Colonic mucosa (tissue), 4 donors: ENCODE data around the gene DARS1. TPM values are rescaled to one million over a fixed set of nuclear protein-coding genes. Genes with fewer than 3 reads are reported as not detected.

Source experiments
- DNase-seq: peaks from one replicate; pipeline ENCODE4 v3.0.0-alpha.2; 2020
- H3K27ac ChIP-seq: fragments of 200-600 bp; one replicate; pipeline ENCODE4 v1.8.0; 2021
- H3K27me3 ChIP-seq: fragments of 200-600 bp; one replicate; pipeline ENCODE4 v1.8.0; 2021
- H3K36me3 ChIP-seq: fragments of 200-600 bp; one replicate; pipeline ENCODE4 v1.8.0; 2021
- H3K4me1 ChIP-seq: fragments of 200-600 bp; one replicate; pipeline ENCODE4 v1.8.0; 2021; ENCODE audit warnings: mild to moderate bottlenecking
- H3K4me3 ChIP-seq: fragments of 200-600 bp; one replicate; pipeline ENCODE4 v1.8.0; 2021
- H3K9ac ChIP-seq, 2 donors: one replicate each; pipeline ENCODE4 v1.7.0; 2013; ENCODE audit warnings: control low read depth in 2 of 2, low read depth in 2 of 2, low read length in 2 of 2
- H3K9me3 ChIP-seq: fragments of 200-600 bp; one replicate; pipeline ENCODE4 v1.8.0; 2021
- CTCF ChIP-seq: fragments of 200-600 bp; IDR thresholded peaks from one replicate; pipeline ENCODE4 v1.8.0; 2022; ENCODE audit warnings: antibody characterized with exemption, mild to moderate bottlenecking
- intact Hi-C: fragments of 100-400 bp; cut with DNase I; formaldehyde crosslinking; loops from one replicate; pipeline ENCODE4 v1.14.1; 2022
- total RNA-seq, 2 donors: library from RNA; stranded (reverse); fragmentation: NEBNext Ultra II Directional in 1 of 2; extraction: Animal tissue kit (Norgen Biotek cat#: 25700) in 1 of 2; gene quantifications; one replicate each; pipeline ENCODE4 v1.2.1, GENCODE V29; 2021
- donor health status: healthy.
- donor health status: DM: no; HTN: no; CAD: no.
- donor health status: DM: no; HTN: no; CAD: no.

Gene DARS1
- total RNA-seq, 2 donors from 2014 or later = 52.4 to 80.7 TPM

- Histone ChIP-seq H3K9me3 (no peaks in the 10 kb centered on the region), H3K27ac (no peak overlapping the region), H3K4me1 (no peaks in the 10 kb centered on the region), H3K27me3 (no peaks in the 10 kb centered on the region), H3K36me3 (no peaks in the 10 kb centered on the region), H3K4me3 (no peak overlapping the region), H3K9ac (no peak overlapping the region)
- intact Hi-C loops = no loop called here
- no peak for DNase-seq
- TF ChIP-seq CTCF = no peak
Measured at GRCh38 chr2:135944625-135945024, 40.8 kb downstream of the DARS1 start.

- TF ChIP-seq CTCF = no peak
- no peak overlapping the region for H3K4me3 ChIP-seq
- intact Hi-C loops = no loop called here
- H3K4me1 ChIP-seq = no peaks in the 10 kb centered on the region
- no peaks in the 10 kb centered on the region for H3K36me3 ChIP-seq
- H3K9me3 ChIP-seq = no peaks in the 10 kb centered on the region
- H3K27ac ChIP-seq = no peak overlapping the region
- DNase-seq = no peak
- no peaks in the 10 kb centered on the region for H3K27me3 ChIP-seq
- H3K9ac ChIP-seq = no peak overlapping the region
Measured at GRCh38 chr2:135942936-135943688, 42.3 kb downstream of the DARS1 start.

- Histone ChIP-seq H3K36me3 (no peaks in the 10 kb centered on the region), H3K4me1 (no peaks in the 10 kb centered on the region), H3K27ac (no peak overlapping the region), H3K4me3 (no peak overlapping the region), H3K9ac (no peak overlapping the region), H3K9me3 (no peaks in the 10 kb centered on the region), H3K27me3 (no peaks in the 10 kb centered on the region)
- no peak for TF ChIP-seq CTCF
- no peak for DNase-seq
- intact Hi-C loops = no loop called here
Measured at GRCh38 chr2:135936524-135936923, 48.9 kb downstream of the DARS1 start.

GRCh38 chr2:135935914-135936313 is 49.5 kb downstream of the DARS1 start:
- H3K27ac ChIP-seq = no peak overlapping the region
- no peaks in the 10 kb centered on the region for H3K4me1 ChIP-seq
- no peaks in the 10 kb centered on the region for H3K9me3 ChIP-seq
- H3K4me3 ChIP-seq = no peak overlapping the region
- no peak overlapping the region for H3K9ac ChIP-seq
- H3K27me3 ChIP-seq = no peaks in the 10 kb centered on the region
- intact Hi-C loops = no loop called here
- H3K36me3 ChIP-seq = no peaks in the 10 kb centered on the region
- DNase-seq = no peak
- no peak for TF ChIP-seq CTCF

GRCh38 chr2:135931776-135932443 is 53.5 kb downstream of the DARS1 start:
- Histone ChIP-seq H3K4me1 (no peaks in the 10 kb centered on the region), H3K36me3 (no peaks in the 10 kb centered on the region), H3K27ac (no peak overlapping the region), H3K4me3 (no peak overlapping the region), H3K9me3 (no peaks in the 10 kb centered on the region), H3K9ac (no peak overlapping the region), H3K27me3 (no peaks in the 10 kb centered on the region)
- intact Hi-C loops = no loop called here
- TF ChIP-seq CTCF = no peak
- DNase-seq = no peak
